Lung (tissue), 12 donors: ENCODE data around the gene FABP1. TPM values are rescaled to one million over a fixed set of nuclear protein-coding genes. Genes with fewer than 3 reads are reported as not detected.

Source experiments
- ATAC-seq: fragments of 200-7000 bp; cut with Tn5 transposase; one replicate; pipeline ENCODE4 v1.9.1; 2020; ENCODE audit warnings: moderate number of reproducible peaks; ENCODE audit not compliant: insufficient read depth, low FRiP score
- DNase-seq, 3 donors: peaks; one replicate each; pipeline ENCODE4 v3.0.0-alpha.2; 2013 to 2017
- H3K27ac ChIP-seq, 2 donors: one replicate each; pipeline ENCODE4 v1.5.1; 2013; ENCODE audit warnings: mild to moderate bottlenecking in 2 of 2, moderate library complexity in 2 of 2, control low read depth in 1 of 2, inconsistent platforms in 1 of 2, low read depth in 1 of 2, low read length in 1 of 2
- H3K27me3 ChIP-seq, 3 donors: one replicate each; pipeline ENCODE4 v1.5.1; 2013; ENCODE audit warnings: low read length in 2 of 3; ENCODE audit not compliant: control insufficient read depth in 3 of 3, insufficient read depth in 3 of 3
- H3K36me3 ChIP-seq, 4 donors: one replicate each; pipeline ENCODE4 v1.5.1; 2013; ENCODE audit warnings: low read length in 4 of 4, mild to moderate bottlenecking in 1 of 4, moderate library complexity in 1 of 4; ENCODE audit not compliant: control insufficient read depth in 4 of 4, insufficient read depth in 4 of 4
- H3K4me1 ChIP-seq, 5 donors: one replicate each; pipeline ENCODE4 v1.5.1; 2013; ENCODE audit warnings: low read length in 5 of 5, mild to moderate bottlenecking in 2 of 5, moderate library complexity in 1 of 5; ENCODE audit not compliant: control insufficient read depth in 5 of 5, insufficient read depth in 5 of 5
- H3K4me3 ChIP-seq: one replicate; pipeline ENCODE4 v1.5.1; 2013; ENCODE audit warnings: mild to moderate bottlenecking, control low read depth, moderate library complexity
- H3K9ac ChIP-seq, 2 donors: one replicate each; pipeline ENCODE4 v1.5.1; 2013; ENCODE audit warnings: low read length in 2 of 2, control low read depth in 1 of 2; ENCODE audit not compliant: insufficient read depth in 1 of 2
- H3K9me3 ChIP-seq, 4 donors: one replicate each; pipeline ENCODE4 v1.5.1; 2013; ENCODE audit warnings: low read length in 3 of 4, mild to moderate bottlenecking in 1 of 4, moderate library complexity in 1 of 4; ENCODE audit not compliant: control insufficient read depth in 4 of 4, insufficient read depth in 3 of 4
- whole genome bisulfite sequencing, 2 donors: extraction: QIAGEN DNeasy Blood & Tissue Kit; methylation state at CpG; one replicate each; pipeline ENCODE4 v1.1.7; 2013; 5-methylcytosine and 5-hydroxymethylcytosine counted together
- polyA plus RNA-seq, 2 donors: library from polyadenylated mRNA; stranded (reverse); fragments of 200-250 nt; gene quantifications; one replicate each; pipeline ENCODE4 v1.2.1, GENCODE V29; 2013
- total RNA-seq, 2 donors: library from RNA; depleted of rRNA in 1 of 2; stranded (reverse); fragments of >200 nt in 1 of 2; gene quantifications; one replicate each; pipeline ENCODE4 v1.2.1, GENCODE V29; 2014 to 2021
- TF ChIP-seq, protein P1 (sequence below): IDR thresholded peaks from 2 replicates; pipeline ENCODE4 v1.5.1; 2012; ENCODE audit warnings: mild to moderate bottlenecking; ENCODE audit errors: control extremely low read depth, extremely low read depth
- donor health status: control.
- donor health status: control.
- donor health status: Bipolar disorder and iron deficiency.
- donor health status: healthy.
- donor health status: DM: yes; HTN: yes; CAD: no.

FABP1 gene
- total and polyA plus RNA-seq, 4 donors, result 0.14 to 1.7 (median 0.40) TPM; not detected in 1

- 75 to 88% methylated on average over 3 of the region's 3 CpGs for WGBS, 2 donors
- Histone ChIP-seq H3K36me3 (no peaks in the 10 kb centered on the region), H3K27ac (no peak overlapping the region), H3K9ac (no peak overlapping the region), H3K4me1 (no peaks in the 10 kb centered on the region), H3K4me3 (no peak overlapping the region), H3K9me3 (peaks cover 0 to 2% (median 0%) of the 10 kb centered on the region in 4 donors), H3K27me3 (peaks cover 0 to 4% (median 0%) of the 10 kb centered on the region in 3 donors)
- TF ChIP-seq, protein P1, sequence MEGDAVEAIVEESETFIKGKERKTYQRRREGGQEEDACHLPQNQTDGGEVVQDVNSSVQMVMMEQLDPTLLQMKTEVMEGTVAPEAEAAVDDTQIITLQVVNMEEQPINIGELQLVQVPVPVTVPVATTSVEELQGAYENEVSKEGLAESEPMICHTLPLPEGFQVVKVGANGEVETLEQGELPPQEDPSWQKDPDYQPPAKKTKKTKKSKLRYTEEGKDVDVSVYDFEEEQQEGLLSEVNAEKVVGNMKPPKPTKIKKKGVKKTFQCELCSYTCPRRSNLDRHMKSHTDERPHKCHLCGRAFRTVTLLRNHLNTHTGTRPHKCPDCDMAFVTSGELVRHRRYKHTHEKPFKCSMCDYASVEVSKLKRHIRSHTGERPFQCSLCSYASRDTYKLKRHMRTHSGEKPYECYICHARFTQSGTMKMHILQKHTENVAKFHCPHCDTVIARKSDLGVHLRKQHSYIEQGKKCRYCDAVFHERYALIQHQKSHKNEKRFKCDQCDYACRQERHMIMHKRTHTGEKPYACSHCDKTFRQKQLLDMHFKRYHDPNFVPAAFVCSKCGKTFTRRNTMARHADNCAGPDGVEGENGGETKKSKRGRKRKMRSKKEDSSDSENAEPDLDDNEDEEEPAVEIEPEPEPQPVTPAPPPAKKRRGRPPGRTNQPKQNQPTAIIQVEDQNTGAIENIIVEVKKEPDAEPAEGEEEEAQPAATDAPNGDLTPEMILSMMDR, result no peak
- no peak for DNase-seq
- ATAC-seq, result no peak
These were observed 30.7 kb downstream of the FABP1 start for GRCh38 chr2:88097192-88097591.

DNA sequence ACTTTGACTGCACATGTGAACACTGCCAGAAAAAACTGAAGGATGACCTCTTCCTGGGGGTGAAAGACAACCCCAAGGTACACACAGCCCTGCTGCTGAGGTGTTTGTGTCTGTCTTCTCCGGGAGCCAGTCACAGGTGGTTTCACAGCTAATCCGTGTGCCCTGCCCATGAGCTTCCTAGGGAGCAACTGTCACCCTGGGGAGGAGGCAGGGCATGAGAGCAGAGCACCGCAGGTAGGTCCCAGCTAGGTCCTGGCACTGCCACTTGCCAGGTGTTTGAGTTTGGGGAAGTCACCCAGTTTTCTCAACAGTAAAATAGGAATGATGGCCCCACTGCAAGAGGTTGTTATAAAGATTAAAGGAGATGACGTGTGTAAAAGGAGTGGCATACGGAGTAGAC is 31.2 kb downstream of the FABP1 start:
- ATAC-seq, result no peak
- H3K27ac ChIP-seq, result no peak overlapping the region
- H3K27me3 ChIP-seq, result peaks cover 0 to 4% (median 0%) of the 10 kb centered on the region in 3 donors
- H3K9ac ChIP-seq, result no peak overlapping the region
- TF ChIP-seq, protein P1, result no peak
- 82 to 88% methylated on average over 5 of the region's 5 CpGs for WGBS, 2 donors
- no peaks in the 10 kb centered on the region for H3K4me1 ChIP-seq
- H3K9me3 ChIP-seq, result peaks cover 0 to 2% (median 0%) of the 10 kb centered on the region in 4 donors
- H3K4me3 ChIP-seq, result no peak overlapping the region
- no peaks in the 10 kb centered on the region for H3K36me3 ChIP-seq
- DNase-seq, result no peak

GRCh38 chr2:88095022-88095421 is 32.8 kb downstream of the FABP1 start:
- TF ChIP-seq, protein P1, result no peak
- DNase-seq (no peak), ATAC-seq (no peak)
- H3K27me3 ChIP-seq, result peaks cover 0 to 4% (median 0%) of the 10 kb centered on the region in 3 donors
- no peaks in the 10 kb centered on the region for H3K36me3 ChIP-seq
- H3K4me3 ChIP-seq, result no peak overlapping the region
- H3K9me3 ChIP-seq, result peaks cover 0 to 2% (median 0%) of the 10 kb centered on the region in 4 donors
- 78 to 83% methylated on average over 3 of the region's 3 CpGs for WGBS, 2 donors
- no peak overlapping the region for H3K27ac ChIP-seq
- no peak overlapping the region for H3K9ac ChIP-seq
- H3K4me1 ChIP-seq, result no peaks in the 10 kb centered on the region

- TF ChIP-seq, protein P1, result no peak
- Histone ChIP-seq H3K36me3 (no peaks in the 10 kb centered on the region), H3K9ac (no peak overlapping the region), H3K9me3 (peaks cover 0 to 2% (median 0%) of the 10 kb centered on the region in 4 donors), H3K27ac (no peak overlapping the region), H3K27me3 (peaks cover 0 to 4% (median 0%) of the 10 kb centered on the region in 3 donors), H3K4me1 (no peaks in the 10 kb centered on the region), H3K4me3 (no peak overlapping the region)
- no peak for ATAC-seq
- DNase-seq, result no peak
These were observed 35.1 kb downstream of the FABP1 start for GRCh38 chr2:88092773-88093172.
